GM12891 (cell line): ENCODE data around the gene PRELID1.

Experiments used
- DNase-seq: peaks from one replicate; pipeline ENCODE4 v3.0.0; 2011; ENCODE audit warnings: low spot score; ENCODE audit not compliant: insufficient read length
- FAIRE-seq: peaks from 2 replicates; lab custom pipeline; 2011; peaks lifted over from hg19 to GRCh38; lab: Jason Lieb, UNC
- PAX5 ChIP-seq: IDR thresholded peaks from 2 replicates; pipeline ENCODE4 v1.6.1; 2011; ENCODE audit warnings: low read length, moderate library complexity, mild to moderate bottlenecking; ENCODE audit not compliant: insufficient read depth, severe bottlenecking
- POLR2A ChIP-seq: IDR thresholded peaks from 2 replicates; pipeline ENCODE4 v1.6.1; 2011; ENCODE audit warnings: low read depth, low read length, control low read depth
- POLR2AphosphoS5 ChIP-seq: IDR thresholded peaks from 2 replicates; pipeline ENCODE4 v1.6.1; 2011; ENCODE audit warnings: low read depth, low read length, control low read depth
- POU2F2 ChIP-seq: IDR thresholded peaks from 2 replicates; pipeline ENCODE4 v1.6.1; 2011; ENCODE audit warnings: low read depth, mild to moderate bottlenecking, control low read depth, low read length, moderate library complexity
- SPI1 ChIP-seq: IDR thresholded peaks from 2 replicates; pipeline ENCODE4 v1.6.1; 2011; ENCODE audit warnings: low read depth, low read length, control low read depth
- TAF1 ChIP-seq: IDR thresholded peaks from 2 replicates; pipeline ENCODE4 v1.6.1; 2011; ENCODE audit warnings: low read depth, low read length, control low read depth

Gene PRELID1

GRCh38 chr5:177270653-177271052 lies 32.9 kb upstream of the PRELID1 start:
- TF ChIP-seq SPI1 (no peak), POLR2AphosphoS5 (no peak), POU2F2 (no peak), POLR2A (no peak), PAX5 (no peak), TAF1 (no peak)
- DNase-seq (no peak), FAIRE-seq (no peak)

- TF ChIP-seq PAX5 (no peak), POU2F2 (no peak)
- DNase-seq (no peak), FAIRE-seq (no peak)
Measured at GRCh38 chr5:177271113-177271512, 32.5 kb upstream of the PRELID1 start.

- DNase-seq (no peak), FAIRE-seq (peak; percentile 33)
- TF ChIP-seq TAF1 (no peak), POLR2A (no peak), SPI1 (no peak), POLR2AphosphoS5 (no peak), PAX5 (no peak), POU2F2 (no peak)
Measured at GRCh38 chr5:177275883-177276282, 27.7 kb upstream of the PRELID1 start.

- no peak for FAIRE-seq
- no peak for DNase-seq
- TF ChIP-seq POLR2AphosphoS5 (no peak), PAX5 (no peak), TAF1 (no peak), SPI1 (no peak), POU2F2 (no peak), POLR2A (no peak)
Measured at GRCh38 chr5:177276886-177277285, 26.7 kb upstream of the PRELID1 start.

GRCh38 chr5:177288191-177288590 lies 15.4 kb upstream of the PRELID1 start:
- no peak for DNase-seq
- FAIRE-seq = no peak
- no peak for TF ChIP-seq PAX5
- no peak for TF ChIP-seq POU2F2
- TF ChIP-seq TAF1 = no peak

GRCh38 chr5:177290816-177291596 lies 12.6 kb upstream of the PRELID1 start:
- FAIRE-seq = peak; percentile 97
- TF ChIP-seq POLR2A (no peak), POLR2AphosphoS5 (no peak), SPI1 (peak; percentile 82), TAF1 (no peak), PAX5 (no peak), POU2F2 (no peak)
- DNase-seq = no peak

- TF ChIP-seq POLR2AphosphoS5 (no peak), POLR2A (no peak), POU2F2 (no peak)
- FAIRE-seq (no peak), DNase-seq (no peak)
Measured at GRCh38 chr5:177291735-177292134, 11.9 kb upstream of the PRELID1 start.

GRCh38 chr5:177293819-177294581 lies 9.6 kb upstream of the PRELID1 start:
- FAIRE-seq = no peak
- TF ChIP-seq POLR2A = no peak
- no peak for TF ChIP-seq POLR2AphosphoS5
- no peak for TF ChIP-seq PAX5
- no peak for TF ChIP-seq POU2F2
- no peak for TF ChIP-seq SPI1
- no peak for TF ChIP-seq TAF1
- DNase-seq = no peak

GRCh38 chr5:177294632-177295031 lies 9.0 kb upstream of the PRELID1 start:
- no peak for DNase-seq
- FAIRE-seq = no peak
- TF ChIP-seq POU2F2 (no peak), TAF1 (no peak), POLR2AphosphoS5 (no peak), SPI1 (no peak), POLR2A (no peak), PAX5 (no peak)

GRCh38 chr5:177295924-177296323 lies 7.7 kb upstream of the PRELID1 start:
- DNase-seq = no peak
- TF ChIP-seq POLR2AphosphoS5 (no peak), SPI1 (peak; percentile 49)
- FAIRE-seq = peak; percentile 72

- TF ChIP-seq SPI1 (0 out of 2 replicates have a peak, but pooled peaks have one; percentile 12), POU2F2 (no peak)
- FAIRE-seq (peak; percentile 76), DNase-seq (no peak)
Measured at GRCh38 chr5:177296581-177296980, 7.0 kb upstream of the PRELID1 start.

GRCh38 chr5:177297922-177298321 lies 5.7 kb upstream of the PRELID1 start:
- DNase-seq (no peak), FAIRE-seq (no peak)
- TF ChIP-seq POLR2A (no peak), POU2F2 (no peak), POLR2AphosphoS5 (no peak), PAX5 (no peak), SPI1 (no peak), TAF1 (no peak)
